ENCODE data around the gene HIVEP1. TPM values are rescaled to one million over a fixed set of nuclear protein-coding genes. Genes with fewer than 3 reads are reported as not detected.

HIVEP1 gene
- polyA plus RNA-seq, 3 donors = 3.8 to 13.9 (median 5.5) TPM

DNA sequence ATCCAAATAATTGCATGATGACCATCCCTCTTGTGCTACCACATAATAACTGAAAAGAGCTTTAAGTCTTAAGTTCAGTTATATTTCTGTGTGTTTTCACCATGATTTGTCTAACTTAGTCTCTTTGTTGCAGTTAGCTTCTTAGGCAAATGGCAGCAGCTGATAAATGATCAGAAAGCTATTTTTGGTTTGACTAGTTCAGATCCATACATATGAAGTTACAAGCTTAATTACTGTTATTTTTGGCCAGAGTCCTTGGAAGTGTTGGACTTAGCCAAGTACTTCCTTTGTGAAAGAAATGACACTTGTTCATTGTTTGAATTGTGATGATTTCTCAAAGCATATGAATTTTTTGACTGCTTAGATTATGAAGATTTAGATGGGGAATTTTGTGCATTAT is 54.2 kb downstream of the HIVEP1 start:
- no peak overlapping the region for H3K27ac ChIP-seq (ENCODE audit: low read depth, low read length)

DNA sequence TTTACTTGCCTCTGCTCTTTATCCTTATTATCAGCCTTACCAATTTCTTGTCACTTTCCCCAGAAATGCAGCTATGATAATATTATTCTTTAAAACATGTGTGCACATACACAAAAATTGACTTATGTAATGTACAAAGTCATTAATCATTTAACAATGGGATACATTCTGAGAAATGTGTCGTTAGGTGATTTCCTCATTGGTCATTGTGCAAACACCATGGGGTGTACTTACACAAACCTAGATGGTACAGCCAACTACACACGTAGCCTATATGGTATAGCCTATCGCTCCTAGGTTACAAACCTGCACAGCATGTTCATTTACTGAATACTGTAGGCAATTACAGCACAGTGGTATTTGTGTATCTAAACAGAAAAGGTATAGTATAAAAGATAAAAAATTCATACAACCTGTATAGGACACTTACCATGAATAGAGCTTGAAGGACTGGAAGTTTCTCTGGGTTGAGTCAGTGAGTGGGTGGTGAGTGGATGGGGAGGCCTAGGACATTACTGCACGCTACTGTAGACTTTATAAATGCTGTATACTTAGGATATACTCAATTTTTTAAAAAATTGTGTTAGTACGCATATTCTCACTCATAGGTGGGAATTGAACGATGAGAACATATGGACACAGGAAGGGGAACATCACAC is 56.9 kb downstream of the HIVEP1 start:
- no peak overlapping the region for H3K27ac ChIP-seq (ENCODE audit: low read depth, low read length)
- WGBS, 3 donors = 73 to 82% (median 80%) methylated on average over 6 of the region's 6 CpGs

DNA sequence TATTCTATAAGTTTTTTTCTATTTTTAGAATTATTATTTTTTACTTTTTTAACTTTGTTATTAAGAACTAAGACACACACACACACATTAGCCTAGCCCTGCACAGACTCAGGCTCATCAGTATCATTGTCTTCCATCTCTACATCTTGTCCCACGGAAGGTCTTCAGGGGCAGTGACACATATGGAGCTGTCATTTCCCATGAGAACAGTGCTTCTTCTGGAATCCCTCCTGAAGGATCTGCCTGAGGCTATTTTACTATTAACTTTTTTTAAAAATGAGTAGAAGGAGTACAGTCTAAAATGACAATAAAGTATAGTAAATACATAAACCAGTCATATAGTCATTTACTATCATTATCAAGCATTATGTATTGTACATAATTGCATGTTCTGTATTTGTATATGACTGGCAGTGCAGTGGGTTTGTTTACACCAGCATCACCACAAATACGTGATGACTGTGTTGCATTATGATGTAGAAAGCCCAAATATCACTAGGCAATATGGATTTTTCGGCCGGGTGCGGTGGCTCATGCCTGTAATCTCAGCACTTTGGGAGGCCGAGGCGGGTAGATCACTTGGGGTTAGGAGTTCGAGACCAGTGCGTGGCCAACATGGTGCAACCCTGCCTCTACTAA is 57.9 kb downstream of the HIVEP1 start:
- 96 to 98% (median 97%) methylated on average over 9 of the region's 9 CpGs for WGBS, 3 donors
- H3K27ac ChIP-seq (ENCODE audit: low read depth, low read length) = no peak overlapping the region

DNA sequence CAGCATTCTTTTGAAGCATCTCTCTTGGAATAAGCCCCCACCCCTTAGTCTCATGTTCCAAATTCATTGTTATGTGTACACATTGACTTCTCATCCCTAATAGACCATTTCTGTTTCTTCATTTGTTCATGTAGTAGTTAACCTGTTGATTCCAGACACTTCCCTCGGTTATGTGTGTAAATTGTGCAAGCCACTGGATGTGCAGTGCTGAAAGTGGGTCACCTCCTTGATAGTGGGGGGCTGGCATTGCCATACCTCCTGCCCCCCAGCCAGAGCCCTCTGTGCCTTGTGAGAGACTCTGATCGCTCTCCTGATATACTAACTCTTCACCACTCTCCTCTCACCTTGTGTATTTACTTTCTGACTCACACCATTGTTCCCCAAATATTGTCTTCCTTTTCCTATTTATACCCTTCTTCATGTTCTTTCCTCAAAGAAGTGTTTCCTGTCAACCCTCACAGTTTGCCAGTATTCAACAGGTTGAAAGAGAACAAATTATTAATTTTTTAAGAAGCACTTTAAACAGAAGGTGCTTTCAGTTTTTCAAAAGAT is 59.0 kb downstream of the HIVEP1 start:
- WGBS, 3 donors = 70 to 80% (median 79%) methylated on average over 2 of the region's 2 CpGs
- H3K27ac ChIP-seq (ENCODE audit: low read depth, low read length) = no peak overlapping the region

DNA sequence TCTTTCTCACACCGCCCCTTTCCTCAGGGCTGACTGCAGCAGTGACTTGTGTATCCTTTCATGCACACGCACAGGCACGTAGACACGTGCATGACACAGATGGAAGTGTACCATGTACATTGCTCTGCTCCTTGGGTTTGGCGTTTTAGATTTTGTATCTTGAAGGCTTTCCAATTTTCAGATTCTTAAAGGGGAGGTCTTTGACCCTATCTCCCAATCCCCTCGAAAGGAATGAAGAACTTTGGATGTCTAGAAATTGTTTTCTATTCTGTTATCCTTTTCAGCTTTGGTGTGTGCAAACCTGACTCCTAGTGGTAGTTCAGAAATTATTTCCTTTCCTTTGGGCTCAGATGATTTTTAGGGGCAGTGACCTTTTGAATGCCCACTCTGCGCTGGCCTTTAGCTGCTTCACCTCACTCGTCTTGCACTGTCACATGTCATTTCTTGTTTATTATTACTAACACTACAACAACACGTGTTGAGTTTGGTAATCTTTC is 63.0 kb downstream of the HIVEP1 start:
- H3K27ac ChIP-seq (ENCODE audit: low read depth, low read length) = no peak overlapping the region
- WGBS, 3 donors = 55 to 64% (median 62%) methylated on average over 9 of the region's 9 CpGs

DNA sequence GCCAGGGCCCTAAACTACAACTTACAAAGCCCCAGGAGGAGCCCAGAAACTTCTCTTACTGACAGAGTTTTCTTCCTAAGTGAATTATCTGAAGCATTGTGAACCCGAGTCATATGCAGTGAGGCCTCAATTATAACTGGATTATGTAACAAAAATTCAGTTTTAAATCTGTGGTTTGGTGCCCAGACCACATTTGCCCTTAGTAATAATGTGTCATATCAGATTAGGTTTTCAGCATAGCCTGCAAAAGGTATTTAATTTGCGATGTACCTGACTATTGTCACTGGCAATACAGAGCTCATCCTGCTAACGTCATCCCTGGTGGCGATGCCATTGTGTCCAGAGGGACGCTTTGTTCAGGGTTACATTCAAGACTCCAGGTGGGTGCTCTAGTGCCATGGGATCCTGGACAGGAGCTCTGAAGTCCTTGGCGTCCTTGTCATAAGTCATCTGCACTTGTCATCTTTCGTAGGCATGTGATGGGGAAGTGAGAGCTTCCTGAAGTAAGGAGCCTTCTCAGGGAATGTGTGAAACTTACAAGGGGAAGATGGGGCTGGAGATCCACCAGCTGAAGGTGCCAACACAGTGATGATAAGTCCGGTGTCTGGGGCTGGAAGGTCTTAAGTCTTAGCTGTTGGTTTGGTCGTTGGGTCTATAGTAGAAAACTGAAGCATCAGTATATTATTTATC is 65.1 kb downstream of the HIVEP1 start:
- WGBS, 3 donors = 83 to 88% (median 87%) methylated on average over 9 of the region's 9 CpGs
- H3K27ac ChIP-seq (ENCODE audit: low read depth, low read length) = no peak overlapping the region

DNA sequence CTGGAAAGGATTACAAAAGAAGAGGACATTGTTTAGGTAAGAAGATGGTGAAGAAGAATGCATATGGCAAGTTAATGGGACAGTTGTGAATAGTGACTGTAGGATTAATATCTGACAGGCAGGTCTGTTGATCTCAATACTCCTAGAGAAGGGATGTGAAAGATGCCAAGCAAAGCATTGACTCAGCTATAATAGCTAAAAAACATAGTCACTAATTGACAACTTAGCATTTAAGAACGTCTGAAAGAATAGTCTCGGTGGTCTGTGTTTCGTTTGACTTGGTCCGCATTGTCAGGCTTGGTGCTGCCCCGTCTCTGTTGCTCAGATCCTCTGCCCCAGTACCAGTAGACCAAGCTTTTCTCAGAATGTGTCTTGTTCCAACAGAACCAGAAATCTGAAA is 65.9 kb downstream of the HIVEP1 start:
- WGBS, 3 donors = 90 to 94% (median 93%) methylated on average over 5 of the region's 5 CpGs
- H3K27ac ChIP-seq (ENCODE audit: low read depth, low read length) = no peak overlapping the region

DNA sequence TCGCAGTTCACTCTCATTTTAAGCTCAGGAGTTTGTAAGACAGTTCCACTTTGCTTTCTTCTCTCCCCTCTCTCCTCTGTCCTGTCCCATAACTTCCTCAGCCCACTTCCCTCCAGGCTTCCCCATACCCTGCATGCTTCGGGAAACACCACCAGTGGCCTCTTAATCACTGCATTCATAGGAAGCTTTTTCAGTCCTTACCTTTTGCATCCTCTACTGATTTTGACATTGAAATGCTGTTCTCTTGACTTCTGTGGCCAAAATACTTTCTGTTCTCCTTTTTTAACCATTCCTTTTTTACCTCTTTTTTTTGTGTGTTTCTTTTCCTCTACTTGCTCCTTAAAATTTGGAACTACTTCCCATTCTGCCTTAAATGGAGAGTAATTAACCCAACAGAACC is 69.7 kb downstream of the HIVEP1 start:
- 27 to 74% (median 51%) methylated on average over 2 of the region's 2 CpGs for WGBS, 3 donors
- H3K27ac ChIP-seq (ENCODE audit: low read depth, low read length) = no peak overlapping the region

DNA sequence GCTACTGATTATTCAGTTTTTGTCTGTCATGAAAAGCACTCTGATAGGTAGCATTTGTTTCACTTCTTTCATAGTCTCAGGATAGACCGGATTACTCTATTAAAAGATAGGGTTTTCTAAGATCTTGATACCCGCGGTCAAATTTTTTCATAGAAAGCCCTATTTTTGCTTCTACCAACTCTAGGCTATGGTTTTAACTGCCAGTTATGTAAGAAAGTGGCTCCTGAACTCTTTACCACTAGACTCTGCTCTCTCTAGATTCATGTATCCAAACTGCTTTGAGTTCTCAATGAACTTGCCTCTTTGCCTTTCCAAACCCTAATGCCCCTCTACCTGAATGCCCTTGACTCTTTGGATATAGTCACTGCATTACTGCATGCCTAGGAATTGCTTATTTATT is 70.3 kb downstream of the HIVEP1 start:
- H3K27ac ChIP-seq (ENCODE audit: low read depth, low read length) = no peak overlapping the region
- 98 to 100% (median 99%) methylated on average over 3 of the region's 3 CpGs for WGBS, 3 donors

DNA sequence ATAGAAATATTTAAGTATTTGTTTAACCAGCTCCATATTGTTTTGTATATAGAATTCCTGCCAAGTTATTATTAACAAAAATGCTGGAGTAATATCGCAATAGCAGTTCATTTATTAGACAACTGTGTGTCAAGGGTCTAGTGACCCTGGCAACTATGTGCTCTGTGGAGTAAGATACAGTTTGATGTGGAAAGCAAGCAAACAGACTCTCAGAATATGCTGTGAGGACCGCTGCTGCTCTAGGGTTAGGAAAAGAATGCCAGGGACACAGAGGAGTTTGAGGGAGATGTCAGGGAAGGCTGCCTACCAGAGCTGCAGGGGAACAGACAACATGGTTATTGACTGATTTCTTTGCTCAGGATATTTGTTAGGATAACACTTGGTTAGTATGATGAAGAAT is 71.2 kb downstream of the HIVEP1 start:
- no peak overlapping the region for H3K27ac ChIP-seq (ENCODE audit: low read depth, low read length)
- 70 to 76% (median 74%) methylated on average over 2 of the region's 2 CpGs for WGBS, 3 donors

DNA sequence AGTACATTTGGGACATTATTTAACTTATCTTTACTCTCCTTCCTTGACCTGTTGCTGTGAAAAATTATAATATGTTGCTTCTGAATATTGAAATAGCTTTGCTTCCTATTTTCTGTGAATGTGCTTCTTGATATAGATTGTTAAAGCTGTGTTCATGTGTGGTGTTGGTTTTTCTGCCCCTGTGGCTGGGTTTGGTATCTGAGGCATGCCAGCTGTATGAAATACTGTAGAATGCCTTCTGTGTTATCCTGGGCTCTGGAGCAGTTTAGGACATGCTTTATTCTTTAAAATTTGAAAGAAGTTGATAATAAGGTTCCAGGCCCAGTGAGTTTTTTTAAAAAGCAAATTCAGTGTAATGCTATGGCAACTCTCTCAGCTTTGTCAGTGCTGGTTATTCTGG is 71.7 kb downstream of the HIVEP1 start:
- no peak overlapping the region for H3K27ac ChIP-seq (ENCODE audit: low read depth, low read length)

DNA sequence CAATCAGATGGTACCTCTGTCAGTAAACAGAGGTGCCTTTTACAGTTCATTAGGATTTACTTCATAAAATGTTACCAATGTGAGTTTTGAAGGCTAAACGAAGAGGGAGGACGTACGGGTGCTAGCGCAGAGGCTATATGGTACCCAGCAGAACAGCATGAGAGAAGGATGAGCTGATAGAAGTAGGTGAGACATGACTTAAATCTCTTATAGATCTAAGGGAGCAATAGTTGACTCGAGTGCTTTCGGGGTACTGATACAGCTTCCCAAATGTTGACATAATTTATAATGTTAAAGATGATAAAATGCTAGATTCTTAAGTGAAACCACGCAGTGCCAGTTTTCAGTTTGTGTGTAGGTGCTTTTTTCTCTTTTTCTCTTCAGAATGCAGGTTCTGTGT is 72.6 kb downstream of the HIVEP1 start:
- no peak overlapping the region for H3K27ac ChIP-seq (ENCODE audit: low read depth, low read length)
- WGBS, 3 donors = 70 to 82% (median 72%) methylated on average over 7 of the region's 7 CpGs

DNA sequence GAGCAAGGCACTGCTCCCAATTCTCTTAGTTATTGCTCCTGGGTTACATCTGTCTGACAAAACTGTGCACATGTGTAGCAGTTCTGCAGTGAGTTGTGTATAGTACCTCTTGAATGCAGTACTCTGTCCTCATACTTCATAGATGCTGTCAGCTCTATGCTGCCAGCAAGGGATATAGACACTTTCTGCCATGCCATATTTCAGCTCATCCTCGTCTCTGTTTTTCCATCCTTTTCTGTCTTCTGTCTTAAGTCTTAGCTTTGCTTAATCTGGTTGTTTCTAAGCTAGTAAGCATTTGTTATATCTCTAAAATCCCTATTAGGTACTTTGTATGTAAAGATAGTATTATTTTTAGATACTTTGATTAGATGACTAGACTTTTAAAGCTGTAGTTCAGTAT is 76.4 kb downstream of the HIVEP1 start:
- 84 to 92% (median 88%) methylated on average over 1 of the region's 1 CpG for WGBS, 3 donors
- no peak overlapping the region for H3K27ac ChIP-seq (ENCODE audit: low read depth, low read length)

DNA sequence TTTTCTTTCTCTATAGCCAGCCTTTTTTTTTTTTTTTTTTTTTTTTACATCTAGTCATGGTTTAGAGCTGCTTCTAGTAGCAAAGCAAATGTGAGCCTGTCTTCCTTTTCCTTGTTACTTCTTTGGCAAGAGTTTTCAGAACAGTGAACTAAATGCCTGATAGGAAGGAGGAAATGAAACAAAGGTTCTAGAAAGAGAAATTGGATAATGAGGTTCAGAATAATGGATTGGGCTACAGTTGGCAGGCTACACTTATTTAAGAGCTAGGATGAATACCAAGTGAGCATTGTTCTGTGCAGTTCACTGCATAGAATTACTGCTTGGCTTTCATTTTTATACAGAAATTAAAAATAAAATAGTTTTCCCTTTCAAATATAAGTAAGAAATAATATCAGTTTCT is 78.6 kb downstream of the HIVEP1 start:
- H3K27ac ChIP-seq (ENCODE audit: low read depth, low read length) = no peak overlapping the region

DNA sequence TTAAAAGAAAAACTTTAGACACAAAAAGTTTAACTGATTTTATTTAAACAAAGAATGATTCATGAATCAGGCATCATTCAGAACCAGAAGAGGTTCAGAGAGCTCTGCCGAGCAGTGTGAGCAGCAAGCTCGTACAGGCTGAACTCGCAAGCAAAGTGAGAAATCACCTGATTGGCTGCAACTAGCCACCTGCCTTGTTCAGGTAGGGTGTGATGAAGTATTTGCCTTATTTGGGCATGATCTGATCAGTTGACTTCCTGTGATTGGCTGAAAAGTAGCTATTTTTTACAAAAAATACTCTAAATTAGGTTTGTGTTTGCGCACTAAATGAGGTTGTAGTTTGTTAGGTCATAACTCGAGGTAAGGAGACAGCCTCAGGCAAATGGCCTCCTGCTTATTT is 80.7 kb downstream of the HIVEP1 start:
- 97 to 99% (median 98%) methylated on average over 5 of the region's 5 CpGs for WGBS, 3 donors
- no peak overlapping the region for H3K27ac ChIP-seq (ENCODE audit: low read depth, low read length)

DNA sequence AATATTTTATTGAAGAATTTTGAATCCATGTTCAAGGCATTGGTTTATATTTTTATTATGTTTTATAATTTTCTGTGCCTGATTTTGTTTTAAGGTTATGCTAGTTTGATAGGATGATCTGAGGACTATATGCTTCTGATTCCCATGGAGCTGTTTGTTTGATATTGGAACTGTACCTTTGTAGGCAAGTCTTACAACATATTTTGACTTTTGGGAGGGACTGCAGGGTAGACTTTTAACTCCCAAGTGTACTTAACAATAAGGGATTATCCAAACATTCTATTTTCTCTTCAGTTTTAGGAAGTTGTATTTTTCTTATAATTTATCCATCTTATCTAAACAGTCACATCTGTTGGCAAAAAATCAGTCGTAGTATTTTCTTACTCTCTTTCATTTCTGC is 82.6 kb downstream of the HIVEP1 start:
- H3K27ac ChIP-seq (ENCODE audit: low read depth, low read length) = no peak overlapping the region
- WGBS, 3 donors = 65 to 90% (median 79%) methylated on average over 1 of the region's 1 CpG

DNA sequence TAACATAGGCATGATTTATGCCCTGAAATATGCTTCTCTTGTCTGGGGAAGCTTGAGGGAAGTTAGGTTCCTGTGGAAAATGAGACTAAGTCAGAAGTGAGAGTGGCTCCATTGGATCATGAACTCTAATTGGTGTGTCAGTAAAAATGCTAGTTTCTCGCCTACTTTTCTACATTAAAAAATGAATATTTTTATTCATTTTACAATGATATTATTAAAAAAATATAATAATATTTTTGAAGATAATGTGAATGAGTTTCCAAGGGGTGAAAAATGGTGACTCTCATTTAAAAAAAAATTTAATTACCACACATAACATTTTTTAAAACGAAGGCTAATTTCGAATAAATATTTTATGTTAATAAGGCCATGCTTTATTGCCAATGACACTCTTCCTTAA is 84.2 kb downstream of the HIVEP1 start:
- WGBS, 3 donors = 93 to 99% (median 97%) methylated on average over 3 of the region's 3 CpGs
- H3K27ac ChIP-seq (ENCODE audit: low read depth, low read length) = no peak overlapping the region

DNA sequence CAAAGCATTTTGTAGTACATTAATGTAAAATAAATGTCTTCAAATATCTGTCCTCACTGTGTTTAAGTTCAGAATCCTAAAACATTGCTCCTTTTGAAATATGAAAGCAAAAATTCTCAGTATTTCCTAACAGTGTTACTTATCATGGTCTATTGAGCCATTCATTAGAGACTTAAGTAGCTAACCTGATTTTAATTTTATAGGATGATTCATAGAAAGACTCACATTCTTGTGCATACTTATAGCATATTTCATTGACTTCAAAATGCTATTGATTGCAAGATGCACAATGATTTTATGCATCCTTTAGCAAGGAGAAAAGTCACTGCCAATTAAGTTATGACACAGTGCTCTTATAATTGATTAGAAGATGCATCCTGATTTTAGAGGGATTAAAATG is 85.7 kb downstream of the HIVEP1 start:
- H3K27ac ChIP-seq (ENCODE audit: low read depth, low read length) = no peak overlapping the region

DNA sequence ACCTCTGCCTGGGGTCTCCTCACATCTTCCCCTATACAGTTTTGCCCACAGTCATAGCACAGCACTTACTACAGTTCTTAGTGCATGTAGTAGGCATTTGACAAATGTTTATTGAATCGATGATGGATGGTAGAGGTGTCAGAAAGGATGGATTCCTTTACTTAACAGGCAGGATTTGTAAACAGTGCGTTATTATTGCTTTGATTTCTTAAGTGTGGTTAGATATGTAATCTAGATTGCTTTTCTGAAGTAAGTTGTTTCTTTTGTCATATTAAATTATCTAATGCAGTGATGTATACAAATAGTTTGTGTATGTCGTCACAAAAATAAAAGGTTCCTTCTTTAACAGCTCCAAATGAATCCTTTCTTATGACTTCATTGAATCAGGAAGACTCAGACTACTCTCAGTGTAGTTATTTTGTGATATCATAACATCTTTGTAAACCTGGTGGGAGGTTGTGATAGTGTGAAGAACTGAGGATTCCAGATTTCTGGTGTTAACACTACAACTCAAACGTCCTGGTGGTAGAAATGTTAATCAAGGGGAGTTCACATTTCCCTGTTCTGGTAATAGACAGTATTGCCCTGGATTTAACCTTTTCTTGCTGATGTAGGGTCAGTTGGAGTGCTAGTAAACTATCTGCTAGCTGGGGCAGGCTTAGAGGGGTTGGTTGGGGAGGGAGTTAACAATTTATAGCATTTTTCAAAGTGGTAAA is 87.7 kb downstream of the HIVEP1 start:
- 64 to 75% (median 73%) methylated on average over 4 of the region's 4 CpGs for WGBS, 3 donors
- no peak overlapping the region for H3K27ac ChIP-seq (ENCODE audit: low read depth, low read length)
